T-helper 2 cell treated with Interferon-gamma antibody and Interleukin-4, amounts not matched to agents 5 μg/mL and 100 μg/mL, for 36 hours (primary cell): ENCODE results near the gene DNASE1L2.

Experiments used
- DNase-seq: peaks from one replicate; pipeline ENCODE4 v3.0.0; 2021; ENCODE audit warnings: low spot score
- H3K27ac Mint-ChIP-seq: one replicate; pipeline ENCODE4 v1.8.0; 2021; ENCODE audit warnings: mild to moderate bottlenecking, mixed read lengths
- H3K27me3 Mint-ChIP-seq: one replicate; pipeline ENCODE4 v1.8.0; 2021; ENCODE audit warnings: low read depth, mixed read lengths
- H3K36me3 Mint-ChIP-seq: one replicate; pipeline ENCODE4 v1.8.0; 2021; ENCODE audit warnings: low read depth, mixed read lengths
- H3K4me1 Mint-ChIP-seq: one replicate; pipeline ENCODE4 v1.8.0; 2021; ENCODE audit warnings: low read depth, mixed read lengths
- H3K4me3 Mint-ChIP-seq: one replicate; pipeline ENCODE4 v1.8.0; 2022; ENCODE audit warnings: mild to moderate bottlenecking, moderate library complexity, mixed read lengths
- H3K9me3 Mint-ChIP-seq: one replicate; pipeline ENCODE4 v1.8.0; 2021; ENCODE audit warnings: mixed read lengths

Gene DNASE1L2

GRCh38 chr16:2282866-2283555, 46.8 kb downstream of the DNASE1L2 start:
- no peaks in the 10 kb centered on the region for H3K27me3 Mint-ChIP-seq
- H3K9me3 Mint-ChIP-seq, result no peaks in the 10 kb centered on the region
- DNase-seq, result no peak
- H3K27ac Mint-ChIP-seq, result no peak overlapping the region
- H3K4me1 Mint-ChIP-seq, result no peaks in the 10 kb centered on the region
- H3K36me3 Mint-ChIP-seq, result no peaks in the 10 kb centered on the region
- H3K4me3 Mint-ChIP-seq, result no peak overlapping the region

GRCh38 chr16:2284001-2284770, 47.9 kb downstream of the DNASE1L2 start:
- Mint-ChIP-seq H3K9me3 (no peaks in the 10 kb centered on the region), H3K4me3 (no peak overlapping the region), H3K27me3 (no peaks in the 10 kb centered on the region)

GRCh38 chr16:2284797-2285576, 48.7 kb downstream of the DNASE1L2 start:
- Mint-ChIP-seq H3K4me1 (no peaks in the 10 kb centered on the region), H3K9me3 (no peaks in the 10 kb centered on the region), H3K4me3 (no peak overlapping the region), H3K27me3 (no peaks in the 10 kb centered on the region), H3K27ac (no peak overlapping the region), H3K36me3 (no peaks in the 10 kb centered on the region)
- DNase-seq, result no peak

More at GRCh38 chr16:2284001-2284770, 47.9 kb downstream of the DNASE1L2 start:
- Mint-ChIP-seq H3K36me3 (no peaks in the 10 kb centered on the region), H3K4me1 (no peaks in the 10 kb centered on the region), H3K27ac (no peak overlapping the region)
- no peak for DNase-seq

- Mint-ChIP-seq H3K9me3 (no peaks in the 10 kb centered on the region), H3K27me3 (no peaks in the 10 kb centered on the region), H3K4me3 (no peak overlapping the region), H3K4me1 (no peaks in the 10 kb centered on the region), H3K36me3 (no peaks in the 10 kb centered on the region), H3K27ac (no peak overlapping the region)
- DNase-seq, result no peak
Observed at GRCh38 chr16:2285731-2286191, 49.5 kb downstream of the DNASE1L2 start.

- H3K9me3 Mint-ChIP-seq, result no peaks in the 10 kb centered on the region
- H3K4me1 Mint-ChIP-seq, result no peaks in the 10 kb centered on the region
- no peak overlapping the region for H3K27ac Mint-ChIP-seq
- DNase-seq, result no peak
- H3K4me3 Mint-ChIP-seq, result no peak overlapping the region
- H3K36me3 Mint-ChIP-seq, result no peaks in the 10 kb centered on the region
- H3K27me3 Mint-ChIP-seq, result no peaks in the 10 kb centered on the region
Observed at GRCh38 chr16:2286550-2286949, 50.3 kb downstream of the DNASE1L2 start.

- Mint-ChIP-seq H3K4me3 (no peak overlapping the region), H3K9me3 (no peaks in the 10 kb centered on the region), H3K27ac (no peak overlapping the region)
Observed at GRCh38 chr16:2287916-2288547, 51.8 kb downstream of the DNASE1L2 start.

More at GRCh38 chr16:2287916-2288547, 51.8 kb downstream of the DNASE1L2 start:
- Mint-ChIP-seq H3K36me3 (no peaks in the 10 kb centered on the region), H3K4me1 (no peaks in the 10 kb centered on the region), H3K27me3 (no peaks in the 10 kb centered on the region)
- DNase-seq, result no peak
